Stimulated activated CD4-positive, alpha-beta T cell treated with anti-CD3 and anti-CD28 coated beads, Interleukin-15, amount 100 ng/mL, for 24 hours (primary cell): Measurements from ENCODE around the gene C6orf163.

Experiments used
- DNase-seq: peaks from one replicate; pipeline ENCODE4 v3.0.0-alpha.2; 2020

C6orf163 gene

DNA sequence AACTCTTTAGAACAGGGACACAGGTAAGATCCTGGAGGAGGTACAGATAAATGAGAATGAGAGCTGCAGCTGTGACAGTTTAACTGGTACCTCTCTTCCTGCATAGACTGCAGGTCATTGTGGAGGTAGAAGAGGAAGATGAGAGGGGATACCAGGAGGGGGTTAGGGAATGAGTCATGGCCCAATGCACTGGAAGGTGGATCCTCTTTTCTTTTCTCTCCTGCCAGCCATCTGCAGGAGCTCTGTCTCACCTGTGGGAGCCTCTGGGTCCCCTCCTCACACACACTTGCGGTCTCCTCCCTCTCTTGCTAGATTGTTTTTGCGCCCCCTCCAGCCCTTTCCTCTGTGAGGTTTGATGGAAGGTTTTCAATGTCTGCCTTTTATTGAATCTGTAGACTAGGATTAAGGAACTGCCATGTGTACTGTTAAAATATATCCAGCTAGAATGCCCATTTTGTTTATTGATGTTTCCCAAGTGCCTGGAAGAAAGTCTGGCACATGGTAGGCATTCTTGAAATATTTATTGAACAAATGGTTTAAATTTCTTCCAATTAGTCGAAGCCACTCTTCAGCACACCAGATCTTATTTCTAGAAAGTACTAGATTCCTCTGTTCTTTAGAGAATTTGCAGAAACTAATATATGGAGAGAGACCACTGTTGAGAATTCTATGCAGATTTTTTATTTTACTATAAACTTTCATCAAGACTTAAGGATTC is 13.0 kb downstream of the C6orf163 start:
- no peak for DNase-seq

DNA sequence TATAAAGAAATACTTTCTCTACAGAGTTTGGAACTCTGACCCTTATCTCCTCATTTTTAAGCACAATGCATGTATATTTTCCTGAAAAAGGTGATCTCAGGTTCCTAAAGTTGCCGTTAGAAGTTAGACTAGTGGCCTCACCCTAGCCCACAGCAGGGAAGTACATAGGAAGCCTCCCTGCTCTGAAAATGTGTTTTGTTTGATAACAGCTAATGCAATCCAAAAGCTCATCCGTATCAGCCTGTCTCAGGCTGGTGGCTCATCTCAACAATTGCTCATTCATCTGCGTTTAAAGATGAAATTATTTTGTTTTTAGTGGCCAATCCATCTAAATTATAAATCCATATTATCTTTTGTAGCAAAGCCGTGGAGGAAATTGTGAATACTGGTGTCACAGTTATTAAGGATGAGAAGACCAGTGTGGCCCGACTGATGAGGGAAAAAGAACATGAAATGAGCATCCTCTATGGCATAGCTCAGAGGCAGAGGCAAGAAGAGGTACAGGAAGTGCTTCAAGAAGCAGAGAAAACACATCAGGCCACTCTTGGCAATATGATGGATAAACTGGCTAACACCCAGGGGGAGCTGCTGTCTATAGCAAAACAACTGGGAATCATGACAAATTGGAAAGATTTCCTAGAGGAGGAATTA is 20.1 kb downstream of the C6orf163 start:
- no peak for DNase-seq

DNA sequence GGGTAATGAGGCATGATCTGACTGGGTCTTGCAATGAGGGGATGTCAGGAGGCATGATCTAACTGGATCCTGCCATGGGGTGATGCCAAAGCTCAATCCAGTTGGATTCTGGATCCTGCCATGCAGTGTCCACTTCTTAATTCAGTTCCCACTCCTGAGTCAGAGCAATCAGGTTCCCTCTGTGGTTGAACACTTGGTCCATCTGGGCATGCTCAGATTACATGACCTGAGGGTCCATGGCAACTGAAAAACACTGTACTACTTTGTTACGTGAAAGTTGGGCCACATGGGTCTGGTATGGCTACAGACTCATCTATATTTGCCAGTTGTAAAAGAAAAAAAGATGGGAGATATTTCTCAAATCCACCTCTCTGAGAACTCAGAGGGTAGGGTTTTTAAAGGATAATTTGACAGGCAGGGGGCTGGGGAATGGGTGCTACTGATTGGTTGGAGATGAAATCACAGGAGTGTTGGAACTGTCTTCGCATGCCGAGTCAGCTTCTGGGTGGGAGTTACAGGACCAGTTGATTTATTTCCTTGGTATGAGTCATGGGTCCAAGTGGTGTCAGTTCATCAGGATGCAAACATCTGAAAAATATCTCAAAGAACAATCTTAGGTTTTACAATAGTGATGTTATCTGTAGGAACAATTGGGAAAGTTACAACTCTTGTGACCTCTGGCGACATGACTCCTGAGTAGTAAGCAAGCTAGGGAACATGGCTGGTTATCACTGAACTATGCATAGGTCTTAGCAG is 21.6 kb downstream of the C6orf163 start:
- DNase-seq, result no peak

DNA sequence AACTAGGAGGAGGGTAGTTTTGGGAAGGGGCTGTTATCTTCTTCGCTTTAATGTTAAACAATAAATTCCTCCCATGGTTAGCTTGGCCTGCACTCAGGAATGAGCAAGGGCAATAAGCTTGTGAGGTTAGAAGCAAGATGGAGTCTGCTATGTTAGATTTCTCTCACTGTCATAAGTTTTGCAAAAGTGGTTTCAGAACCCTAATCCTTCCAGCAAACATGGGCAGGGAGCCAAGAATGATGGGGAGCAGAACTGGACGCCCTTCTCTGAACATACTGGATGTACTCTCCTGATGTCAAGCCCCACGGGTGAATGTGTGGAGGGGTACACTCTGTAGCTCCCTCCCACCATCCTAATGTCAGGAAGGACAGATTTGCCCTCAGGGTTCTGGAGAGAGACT is 22.3 kb downstream of the C6orf163 start:
- no peak for DNase-seq

DNA sequence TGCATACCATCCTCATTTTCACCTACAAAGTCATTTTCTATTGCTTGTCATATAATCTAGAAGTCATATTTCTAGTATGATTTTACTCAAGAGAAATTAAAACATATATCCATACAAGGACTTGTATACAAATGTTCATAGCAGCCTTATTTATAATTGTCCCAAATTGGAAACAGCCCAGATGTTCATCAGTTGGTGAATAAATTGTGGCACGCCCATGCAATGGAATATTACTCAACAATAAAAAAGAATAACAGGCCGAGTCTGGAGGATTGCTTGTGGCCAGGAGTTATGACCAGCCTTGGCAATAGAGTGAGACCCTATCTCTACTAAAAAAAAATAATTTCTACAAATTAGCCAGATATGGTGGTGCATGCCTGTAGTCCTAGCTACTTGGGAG is 28.8 kb downstream of the C6orf163 start:
- no peak for DNase-seq

DNA sequence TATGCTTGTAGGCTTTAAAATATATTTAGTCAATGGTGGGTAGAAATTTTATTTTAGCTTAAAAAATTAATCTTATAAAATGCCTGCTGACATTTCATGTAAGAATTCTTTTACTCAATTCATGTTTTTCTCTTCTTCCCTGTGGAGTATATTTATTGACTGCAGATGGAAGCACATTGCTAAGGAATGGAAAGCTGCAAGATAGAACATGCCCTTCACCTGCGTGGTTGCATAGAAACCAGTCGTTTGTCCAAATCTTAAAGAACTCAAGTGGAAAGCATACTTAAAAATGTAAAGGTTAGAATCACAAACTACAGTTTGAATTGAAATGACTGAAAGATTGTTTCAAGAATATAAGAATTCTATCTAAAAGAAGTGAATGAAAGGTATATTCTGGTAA is 30.7 kb downstream of the C6orf163 start:
- no peak for DNase-seq

DNA sequence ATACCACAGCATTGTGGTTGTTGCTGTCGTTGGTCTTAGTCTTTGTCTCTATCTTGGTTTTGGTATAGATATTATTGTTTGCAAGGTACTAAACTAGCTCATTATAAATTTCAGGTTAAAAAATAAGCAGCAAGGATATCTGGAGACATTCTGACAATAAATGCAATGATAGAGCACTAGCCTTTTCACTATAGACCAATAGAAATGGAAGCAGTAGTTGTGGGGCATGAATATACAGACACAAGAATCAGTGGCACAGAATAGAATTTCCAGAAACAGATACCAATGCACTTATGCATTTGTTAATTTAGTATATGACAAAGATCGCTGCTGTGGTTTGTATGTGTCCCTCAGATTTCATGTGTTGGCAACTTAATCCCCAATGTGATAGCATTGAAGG is 32.0 kb downstream of the C6orf163 start:
- DNase-seq, result no peak

DNA sequence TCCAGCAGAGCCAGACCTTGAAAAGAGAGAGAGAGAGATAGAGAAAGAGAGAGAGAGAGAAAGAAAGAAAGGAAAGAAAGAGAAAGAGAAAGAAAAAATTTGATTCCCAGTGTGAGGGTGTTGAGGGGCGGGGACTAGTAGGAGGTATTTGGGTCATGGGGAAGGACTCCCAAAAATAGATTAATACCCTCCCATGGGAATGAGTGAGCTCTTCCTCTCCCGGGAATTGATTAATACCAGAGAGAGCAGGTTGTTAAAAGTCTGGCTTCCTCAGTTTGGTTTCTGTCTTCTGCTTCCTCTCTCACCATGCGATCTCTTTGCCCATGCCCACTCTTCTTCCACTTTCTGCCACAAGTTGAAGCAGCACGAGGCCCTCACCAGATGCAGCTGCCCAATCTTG is 34.3 kb downstream of the C6orf163 start:
- DNase-seq, result no peak

DNA sequence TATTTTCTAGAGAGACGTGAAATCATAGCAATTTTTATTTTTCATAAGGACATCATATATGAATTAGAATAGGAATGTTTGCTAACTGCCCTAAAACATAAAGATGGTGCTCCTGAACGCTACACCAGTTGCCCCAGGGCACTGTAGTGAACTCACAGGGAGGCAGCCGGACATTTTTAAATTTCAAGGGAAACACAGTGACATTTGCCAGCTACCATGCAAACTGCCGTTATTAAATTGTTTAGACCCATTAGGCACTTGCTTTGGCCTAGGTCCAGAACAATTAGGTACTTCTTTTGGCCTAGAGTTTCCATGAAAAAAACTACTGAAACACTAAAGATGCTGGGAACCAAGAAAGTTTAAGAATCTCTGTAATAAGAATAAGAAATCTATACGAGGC is 38.2 kb downstream of the C6orf163 start:
- DNase-seq, result no peak

DNA sequence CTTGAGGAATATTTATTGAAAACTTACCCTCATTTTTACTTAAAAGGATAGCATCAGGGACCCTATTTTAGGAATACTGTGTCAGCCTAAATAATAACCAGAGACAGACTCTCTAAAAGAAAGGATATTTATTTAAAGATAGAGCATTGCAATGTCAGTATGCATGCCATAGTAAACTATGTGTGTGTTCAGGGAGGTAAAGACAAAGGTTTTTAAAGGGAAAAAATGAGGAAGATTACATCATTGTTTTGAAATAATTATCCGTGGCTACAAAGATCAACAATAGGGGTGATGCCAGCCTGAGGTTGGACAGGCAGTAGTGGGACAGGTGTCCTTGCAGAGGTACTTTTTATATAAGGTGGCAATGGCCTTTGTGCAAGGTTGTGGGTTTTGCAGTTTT is 39.4 kb downstream of the C6orf163 start:
- no peak for DNase-seq

DNA sequence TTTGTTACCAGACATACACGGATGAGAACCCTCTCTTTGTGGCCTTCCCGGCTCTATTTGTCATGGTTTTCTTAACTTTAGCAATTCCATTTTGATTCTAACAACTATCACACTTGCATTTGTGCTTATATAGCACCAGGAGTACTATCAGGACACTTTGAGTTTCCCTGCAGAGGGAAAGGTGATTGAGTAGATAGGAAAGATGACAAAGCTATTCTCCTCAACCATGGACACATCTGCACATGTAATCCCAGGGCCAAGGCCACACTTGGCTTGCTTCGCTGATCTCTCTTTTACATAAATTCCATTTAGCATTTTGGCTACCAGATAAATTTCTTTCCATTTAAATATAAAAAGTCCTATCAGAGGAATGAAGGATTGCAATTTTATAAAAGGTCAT is 39.8 kb downstream of the C6orf163 start:
- DNase-seq, result no peak

DNA sequence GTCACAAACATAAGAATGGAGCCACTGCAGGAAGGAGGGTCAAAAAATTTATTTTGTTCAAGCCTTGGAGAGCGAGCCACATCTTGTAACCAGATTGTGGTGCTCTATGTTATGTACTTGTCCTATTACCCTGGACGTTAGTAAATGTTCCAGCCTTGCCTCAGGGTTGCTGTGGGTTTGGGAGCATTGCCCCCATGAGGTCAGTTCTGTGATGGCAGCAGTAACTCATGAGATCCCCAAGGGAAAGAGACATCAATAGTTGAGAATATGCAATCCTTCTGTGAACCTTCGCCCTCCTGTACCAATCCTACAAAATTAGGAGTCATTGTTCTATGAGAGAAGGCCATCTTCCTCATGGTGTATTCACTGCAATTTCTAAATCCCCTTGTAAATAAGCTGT is 46.7 kb downstream of the C6orf163 start:
- no peak for DNase-seq

DNA sequence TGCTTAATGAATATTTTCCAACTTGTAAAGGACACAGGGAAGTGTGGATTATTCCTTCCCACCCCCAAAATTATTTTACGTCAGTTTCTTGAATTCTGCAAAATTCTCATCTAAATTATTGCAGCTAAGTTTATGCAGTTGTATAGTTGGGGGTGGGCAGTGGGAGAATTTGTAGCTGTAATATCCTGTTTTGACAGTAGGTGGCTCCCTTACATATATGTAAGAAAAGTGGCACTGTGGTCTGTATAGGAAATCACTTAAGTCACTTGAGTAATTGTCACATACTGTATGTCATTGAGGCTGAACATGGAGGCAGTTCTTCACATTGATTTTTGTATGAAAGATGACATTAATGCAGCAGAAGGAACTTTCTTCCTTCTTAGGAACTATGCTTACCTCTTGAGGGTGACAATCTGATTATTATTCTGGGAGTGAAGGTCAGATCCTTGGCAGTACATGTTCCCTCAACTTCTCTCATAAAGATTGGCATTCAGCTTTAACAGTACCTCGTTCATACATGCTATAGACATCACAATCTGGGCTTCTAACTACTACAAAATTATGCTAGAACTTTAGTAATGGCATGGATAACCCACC is 48.5 kb downstream of the C6orf163 start:
- DNase-seq, result peak; percentile 29

DNA sequence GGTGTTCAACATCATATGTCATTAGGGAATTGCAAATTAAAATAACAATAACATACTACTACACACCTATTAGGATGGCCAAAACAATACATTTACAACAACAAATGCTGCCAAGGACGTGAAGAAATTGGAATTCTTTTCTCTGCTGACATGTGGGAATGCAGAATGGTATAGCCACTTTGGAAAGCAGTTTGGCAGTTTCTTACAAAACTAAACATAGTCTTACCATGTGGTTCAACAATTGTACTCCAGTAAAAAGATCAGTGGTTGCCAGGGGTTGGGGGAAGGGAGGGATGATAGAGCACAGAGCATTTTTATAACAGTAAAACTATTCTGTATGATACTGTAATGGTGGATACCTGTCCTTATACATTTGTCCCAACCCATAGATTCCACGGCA is 50.8 kb downstream of the C6orf163 start:
- no peak for DNase-seq

DNA sequence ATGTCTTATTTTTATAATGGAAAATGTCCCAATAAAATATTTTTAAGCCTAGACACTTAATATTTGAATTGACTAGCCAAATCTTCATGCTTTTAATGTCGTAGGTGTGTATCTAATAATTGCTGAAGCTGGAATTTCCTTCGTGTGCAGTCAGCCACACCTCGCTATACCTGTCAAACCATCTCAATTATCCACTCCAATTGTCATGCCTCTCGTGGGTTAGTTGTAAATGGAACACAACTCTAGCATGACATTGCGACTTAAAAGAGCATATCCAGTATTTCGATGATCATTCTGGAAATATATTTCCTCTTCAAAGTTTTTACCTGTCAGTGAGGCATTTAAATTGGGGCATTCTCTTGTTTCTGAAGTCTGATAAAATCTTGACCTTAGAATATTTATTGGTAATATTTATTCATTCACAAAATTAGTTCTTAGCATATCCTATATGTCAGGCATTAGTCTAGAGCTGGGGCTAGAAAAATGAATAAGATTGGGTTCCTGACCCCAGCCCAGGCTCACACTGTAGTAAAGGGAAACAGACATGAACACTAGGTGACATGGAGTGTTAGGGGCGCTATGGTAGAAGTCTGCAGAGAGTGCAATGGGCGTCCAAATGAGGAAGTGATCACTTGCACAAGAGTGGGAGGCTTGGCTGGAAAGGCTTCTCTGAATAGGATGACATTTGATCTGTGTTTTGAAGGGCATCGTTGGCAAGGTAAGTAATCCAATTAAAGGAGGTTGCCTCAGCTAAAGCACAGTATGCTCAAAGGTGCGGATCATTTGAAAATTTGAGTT is 52.2 kb downstream of the C6orf163 start:
- no peak for DNase-seq

DNA sequence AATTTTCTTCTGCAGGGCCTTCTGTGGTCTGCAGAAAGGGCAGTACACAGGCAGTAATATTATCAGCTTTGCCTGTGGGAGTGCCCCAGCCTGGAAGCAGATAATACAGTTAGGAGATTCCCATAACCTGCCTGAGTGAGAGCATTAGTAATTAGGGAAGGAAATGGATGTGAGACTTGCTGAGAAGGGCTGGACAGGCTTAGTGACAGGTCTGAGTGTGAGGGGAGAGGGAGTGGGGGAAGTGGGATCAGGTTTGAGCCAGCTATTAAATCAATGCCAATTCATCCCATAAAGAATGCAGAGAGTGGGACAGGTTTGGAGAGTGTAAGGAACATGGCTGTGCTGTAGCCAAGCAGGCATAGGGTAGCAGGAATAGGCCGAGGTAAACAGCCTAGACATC is 53.0 kb downstream of the C6orf163 start:
- DNase-seq, result no peak

DNA sequence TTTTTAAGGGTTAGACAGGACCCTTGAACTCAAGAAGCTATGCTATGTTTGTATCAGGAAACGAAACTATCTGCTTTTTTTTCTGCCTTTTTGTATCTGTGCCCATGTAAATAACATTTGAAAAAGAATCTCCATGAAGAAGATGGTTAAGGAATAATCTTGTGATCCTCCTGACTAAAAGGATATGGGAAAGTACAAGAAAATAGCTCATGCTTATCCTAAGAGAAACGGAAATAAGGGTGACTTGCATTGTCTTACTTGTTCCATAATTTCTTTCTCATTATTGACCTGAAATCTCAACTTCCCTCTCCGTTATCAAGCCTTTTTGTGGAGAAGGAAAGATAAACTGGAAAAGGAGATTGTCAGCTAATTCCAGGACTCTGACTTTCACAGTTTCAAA is 57.2 kb downstream of the C6orf163 start:
- DNase-seq, result no peak

DNA sequence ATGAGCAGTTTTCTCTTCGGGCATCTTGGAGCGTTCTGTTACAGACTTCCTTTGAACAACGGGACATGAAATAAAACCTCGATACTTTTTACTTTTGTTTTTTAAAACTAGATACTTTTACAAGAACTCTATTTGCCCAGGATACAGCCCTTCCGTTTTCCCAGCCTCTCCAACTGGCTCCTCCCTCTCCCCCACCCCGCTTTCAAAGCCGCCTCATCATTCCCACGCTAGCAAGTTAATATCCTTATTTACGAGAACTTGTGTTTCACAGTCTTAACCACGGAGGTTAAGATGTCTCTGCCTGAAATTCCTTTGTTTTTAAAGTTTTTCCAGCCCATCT is 62.9 kb downstream of the C6orf163 start:
- no peak for DNase-seq

DNA sequence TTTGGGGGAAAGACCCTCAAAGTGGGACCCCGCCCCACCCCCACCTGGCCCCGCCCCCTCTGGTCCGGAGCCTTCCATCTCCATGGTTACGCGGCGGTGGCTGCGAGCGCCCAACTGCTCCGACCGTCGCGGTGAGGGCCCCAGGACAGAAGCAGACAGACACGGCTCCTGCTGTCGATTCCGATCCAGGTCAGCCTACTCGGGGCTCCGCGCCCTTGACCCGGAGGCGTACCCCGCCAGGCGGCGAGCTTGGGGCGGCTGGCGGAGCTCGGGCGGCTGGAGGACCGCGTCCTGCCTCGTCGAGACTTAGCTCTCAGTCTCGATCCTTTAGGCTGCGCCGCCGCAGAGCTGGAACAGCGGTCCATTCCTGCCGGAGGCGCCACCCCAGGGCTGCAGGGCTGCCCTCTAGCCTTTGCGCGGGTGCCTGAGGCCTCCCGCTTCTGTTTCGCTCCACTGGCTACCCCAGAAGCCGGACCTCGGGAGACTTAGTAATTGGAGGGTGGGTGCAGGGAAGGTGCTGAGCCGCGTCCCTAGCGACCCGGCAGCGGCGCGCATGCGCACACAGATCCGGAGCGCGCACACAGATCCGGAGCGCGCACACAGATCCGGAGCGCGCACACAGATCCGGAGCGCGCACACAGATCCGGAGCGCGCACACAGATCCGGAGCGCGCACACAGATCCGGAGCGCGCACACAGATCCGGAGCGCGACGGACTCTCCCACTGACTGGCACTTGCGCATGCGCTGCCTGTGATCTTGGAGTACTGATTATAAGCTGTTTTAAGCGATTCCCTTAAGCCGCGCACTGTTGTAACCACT is 63.5 kb downstream of the C6orf163 start, which contains the start of gene CFAP206:
Gene CFAP206, plus strand, starts transcription at position 72 of the 820 bp plus-strand sequence. CDS start 1,868 bp downstream, outside the sequence.
- DNase-seq, result peak; percentile 85

DNA sequence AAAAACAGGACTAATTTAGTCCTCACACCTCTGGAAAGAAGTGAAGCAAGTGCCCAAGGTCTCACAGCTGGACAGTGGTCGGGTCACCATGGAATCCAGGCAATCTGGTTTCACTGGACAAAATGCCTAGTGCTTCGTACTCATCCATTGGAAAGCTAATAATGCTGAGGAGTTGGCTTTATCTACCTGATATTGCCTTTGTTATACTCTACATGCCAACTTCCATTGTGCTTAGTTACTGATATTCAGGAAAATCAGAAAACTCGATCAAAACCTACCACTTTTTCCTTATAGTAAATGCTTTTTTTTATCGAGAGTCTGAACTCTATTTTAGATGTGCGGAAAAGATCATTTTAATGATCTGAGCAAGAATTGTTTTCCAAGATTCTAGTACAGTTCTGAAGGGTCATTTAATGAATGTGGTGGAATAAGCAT is 64.1 kb downstream of the C6orf163 start:
- DNase-seq, result no peak
